Mucosa of descending colon (tissue), 3 donors: Measurements from ENCODE around the gene EVPLL. TPM values are rescaled to one million over a fixed set of nuclear protein-coding genes. Genes with fewer than 3 reads are reported as not detected.
A peak's percentile ranks its signal among the peaks of the same experiment; 100 is the strongest.
"Not testable (repeated sequence)": the region's sequence is repeated elsewhere in the genome, so short reads cannot be mapped to it uniquely, and the experiment has no call there.

Source experiments
- ATAC-seq: fragments of 200-7000 bp; cut with Tn5 transposase; one replicate; pipeline ENCODE4 v1.9.1; 2020; ENCODE audit warnings: mild to moderate bottlenecking, moderate library complexity
- DNase-seq, 3 donors: peaks; one replicate each; pipeline ENCODE4 v3.0.0-alpha.2; 2020
- H3K36me3 ChIP-seq: fragments of 200-600 bp; one replicate; pipeline ENCODE4 v1.8.0; 2021; ENCODE audit warnings: low read depth, mild to moderate bottlenecking
- H3K4me1 ChIP-seq: fragments of 200-600 bp; one replicate; pipeline ENCODE4 v1.8.0; 2021; ENCODE audit warnings: low read depth, mild to moderate bottlenecking
- H3K4me3 ChIP-seq: fragments of 200-600 bp; one replicate; pipeline ENCODE4 v1.8.0; 2021; ENCODE audit warnings: mild to moderate bottlenecking
- H3K9me3 ChIP-seq: fragments of 200-600 bp; one replicate; pipeline ENCODE4 v1.8.0; 2021; ENCODE audit warnings: mild to moderate bottlenecking
- intact Hi-C, 2 donors: fragments of 100-400 bp; cut with DNase I in 1 of 2; cut with micrococcal nuclease in 1 of 2; formaldehyde crosslinking; loops; one replicate each; pipeline versions ENCODE4 v1.11.0 to v1.11.1; 2022; cut with DNase I, micrococcal nuclease
- total RNA-seq, 3 donors: library from RNA; stranded (reverse); fragmentation: NEBNext Ultra II Directional in 2 of 3; extraction: Animal tissue kit (Norgen Biotek cat#: 25700) in 2 of 3; gene quantifications; one replicate each; pipeline versions ENCODE4 v1.2.1 to v1.2.4, GENCODE V29; 2021 to 2023
- TF ChIP-seq, protein P1 (sequence below): fragments of 200-600 bp; IDR thresholded peaks from one replicate; pipeline ENCODE4 v1.8.0; 2022; ENCODE audit warnings: antibody characterized with exemption, mild to moderate bottlenecking
- donor health status: DM: no; HTN: no; CAD: no; lungs with moderate emphysema.
- donor health status: DM: no; HTN: no; CAD: no.
- donor health status: DM: no; HTN: yes; CAD: no.

The EVPLL gene
- total RNA-seq, 3 donors from 2014 or later = 0.13 to 0.23 TPM; not detected in 1

DNA sequence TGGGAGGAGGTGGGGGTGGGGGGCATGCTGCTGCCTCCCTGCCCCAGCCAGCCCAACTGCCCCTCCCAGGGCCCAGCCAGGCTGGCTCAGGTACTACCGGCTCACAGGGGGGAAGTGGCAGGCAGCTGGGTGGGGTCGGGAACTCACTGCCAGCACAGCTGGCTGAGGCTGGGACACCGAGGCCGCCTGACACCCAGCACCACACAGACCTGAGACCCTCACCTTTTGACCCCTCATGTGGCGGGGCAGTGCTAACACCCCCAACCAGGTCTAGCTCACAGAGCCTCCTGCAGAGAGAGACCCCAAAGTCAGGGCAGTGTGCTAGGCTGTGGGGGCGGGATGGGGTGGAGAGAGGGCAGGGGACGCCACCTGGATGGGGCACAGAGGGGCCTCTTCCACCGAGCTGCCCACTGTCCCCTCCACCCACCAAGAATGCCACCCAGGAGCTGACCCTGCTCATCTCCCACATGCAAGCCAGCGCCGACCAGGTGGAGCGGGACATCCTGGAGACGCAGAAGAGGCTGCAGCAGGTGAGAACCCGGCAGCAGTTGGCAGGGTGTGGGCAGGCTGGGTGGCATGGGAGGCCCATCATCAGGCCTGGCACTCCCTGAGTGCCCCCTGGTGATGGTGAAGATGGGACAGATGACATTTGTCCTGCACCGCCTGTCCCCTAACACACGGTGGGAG, 3.0 kb downstream of the EVPLL start:
- Histone ChIP-seq H3K4me3 (no peak overlapping the region), H3K4me1 (peaks cover 13% of the 10 kb centered on the region), H3K36me3 (no peaks in the 10 kb centered on the region), H3K9me3 (no peaks in the 10 kb centered on the region)
- intact Hi-C loops = no loop called here
- DNase-seq (no peak), ATAC-seq (no peak)
- TF ChIP-seq, protein P1, sequence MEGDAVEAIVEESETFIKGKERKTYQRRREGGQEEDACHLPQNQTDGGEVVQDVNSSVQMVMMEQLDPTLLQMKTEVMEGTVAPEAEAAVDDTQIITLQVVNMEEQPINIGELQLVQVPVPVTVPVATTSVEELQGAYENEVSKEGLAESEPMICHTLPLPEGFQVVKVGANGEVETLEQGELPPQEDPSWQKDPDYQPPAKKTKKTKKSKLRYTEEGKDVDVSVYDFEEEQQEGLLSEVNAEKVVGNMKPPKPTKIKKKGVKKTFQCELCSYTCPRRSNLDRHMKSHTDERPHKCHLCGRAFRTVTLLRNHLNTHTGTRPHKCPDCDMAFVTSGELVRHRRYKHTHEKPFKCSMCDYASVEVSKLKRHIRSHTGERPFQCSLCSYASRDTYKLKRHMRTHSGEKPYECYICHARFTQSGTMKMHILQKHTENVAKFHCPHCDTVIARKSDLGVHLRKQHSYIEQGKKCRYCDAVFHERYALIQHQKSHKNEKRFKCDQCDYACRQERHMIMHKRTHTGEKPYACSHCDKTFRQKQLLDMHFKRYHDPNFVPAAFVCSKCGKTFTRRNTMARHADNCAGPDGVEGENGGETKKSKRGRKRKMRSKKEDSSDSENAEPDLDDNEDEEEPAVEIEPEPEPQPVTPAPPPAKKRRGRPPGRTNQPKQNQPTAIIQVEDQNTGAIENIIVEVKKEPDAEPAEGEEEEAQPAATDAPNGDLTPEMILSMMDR = no peak

DNA sequence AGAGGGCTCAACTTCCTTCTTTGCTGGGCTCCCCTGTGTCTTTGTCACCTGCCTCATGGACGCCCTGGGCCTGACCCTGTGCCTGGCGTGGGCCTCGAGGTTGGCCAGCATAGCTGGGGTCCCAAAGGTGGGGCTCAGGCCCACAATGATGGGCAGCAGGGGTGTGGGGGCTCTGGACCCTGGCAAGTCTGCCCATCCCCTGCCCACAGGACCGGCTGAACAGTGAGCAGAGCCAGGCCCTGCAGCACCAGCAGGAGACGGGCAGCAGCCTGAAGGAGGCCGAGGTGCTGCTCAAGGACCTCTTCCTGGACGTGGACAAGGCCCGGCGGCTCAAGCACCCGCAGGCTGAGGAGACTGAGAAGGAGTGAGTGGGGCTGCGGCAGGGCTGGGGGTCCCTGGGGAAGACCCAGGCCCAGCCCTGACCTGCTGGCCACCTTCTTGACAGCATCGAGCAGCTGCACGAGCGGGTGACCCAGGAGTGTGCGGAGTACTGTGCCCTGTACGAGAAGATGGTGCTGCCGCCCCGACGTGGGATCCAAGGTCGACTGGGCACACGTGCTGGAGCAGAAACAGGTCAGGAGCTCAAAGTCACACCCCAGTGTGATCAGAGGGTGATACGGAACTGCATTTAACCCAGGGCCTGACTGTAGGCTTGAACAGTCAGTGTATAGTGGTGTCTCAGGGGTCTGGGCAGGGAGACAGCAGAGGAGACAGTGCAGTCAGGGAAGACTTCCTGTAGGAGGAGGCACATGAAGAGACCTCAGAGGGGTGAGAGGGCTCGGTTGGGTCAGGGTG, 3.8 kb downstream of the EVPLL start:
- intact Hi-C loops = no loop called here
- no peak for ATAC-seq
- DNase-seq = no peak
- TF ChIP-seq, protein P1 = no peak
- H3K9me3 ChIP-seq = no peaks in the 10 kb centered on the region
- H3K4me3 ChIP-seq = no peak overlapping the region
- H3K4me1 ChIP-seq = peaks cover 13% of the 10 kb centered on the region
- H3K36me3 ChIP-seq = no peaks in the 10 kb centered on the region

DNA sequence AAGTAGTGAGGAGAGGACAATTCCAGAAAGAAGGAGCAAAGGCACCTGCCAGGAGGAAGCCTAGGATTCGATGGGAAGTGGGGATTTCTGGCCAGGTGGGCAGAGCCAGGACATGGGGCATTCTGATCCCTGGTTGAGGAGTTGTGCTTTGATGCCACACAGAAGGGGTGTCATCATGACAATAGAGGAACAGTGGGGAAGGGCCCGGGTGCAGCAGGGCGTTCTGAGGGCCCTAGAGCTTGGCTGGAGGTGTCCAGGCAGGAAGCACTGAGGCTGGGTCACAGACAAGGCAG, 4.3 kb downstream of the EVPLL start:
- Histone ChIP-seq H3K36me3 (no peaks in the 10 kb centered on the region), H3K4me1 (peaks cover 13% of the 10 kb centered on the region), H3K4me3 (no peak overlapping the region), H3K9me3 (no peaks in the 10 kb centered on the region)
- DNase-seq (no peak), ATAC-seq (no peak)
- intact Hi-C loops = no loop called here
- TF ChIP-seq, protein P1 = no peak

DNA sequence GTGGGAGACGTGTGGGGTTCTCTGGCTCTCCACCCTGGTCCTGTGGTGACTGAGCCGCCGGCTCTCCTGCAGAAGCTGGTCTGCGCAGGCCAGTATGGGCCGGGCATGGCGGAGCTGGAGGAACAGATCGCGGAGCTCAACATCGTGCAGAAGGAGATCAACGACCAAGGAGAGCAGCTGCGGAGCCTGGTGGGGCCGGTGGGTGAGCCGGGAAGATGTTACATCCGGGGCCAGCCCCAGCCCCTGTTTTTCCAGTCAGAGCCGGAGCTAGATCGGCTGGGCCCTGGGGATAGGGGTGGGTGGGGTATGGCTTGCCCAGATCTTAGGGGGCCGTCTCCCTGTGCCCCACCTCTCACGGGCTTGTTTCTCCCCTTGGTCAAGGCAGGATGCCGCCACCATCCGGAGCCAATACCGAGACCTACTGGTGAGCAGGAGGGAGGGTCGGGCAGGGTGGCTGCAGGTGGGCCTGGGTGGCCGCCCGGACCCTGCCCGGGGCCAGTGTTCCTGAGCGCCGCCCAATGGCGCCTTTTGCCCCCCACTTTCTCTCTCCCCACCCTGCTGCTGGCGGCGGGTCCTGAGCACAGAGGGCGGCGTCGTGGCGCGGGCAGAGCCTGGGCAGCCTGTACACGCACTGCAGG, 5.0 kb downstream of the EVPLL start:
- TF ChIP-seq, protein P1 = no peak
- intact Hi-C loops = no loop called here
- H3K36me3 ChIP-seq = no peaks in the 10 kb centered on the region
- peaks cover 9% of the 10 kb centered on the region for H3K4me1 ChIP-seq
- H3K9me3 ChIP-seq = no peaks in the 10 kb centered on the region
- DNase-seq (no peak), ATAC-seq (no peak)
- no peak overlapping the region for H3K4me3 ChIP-seq

DNA sequence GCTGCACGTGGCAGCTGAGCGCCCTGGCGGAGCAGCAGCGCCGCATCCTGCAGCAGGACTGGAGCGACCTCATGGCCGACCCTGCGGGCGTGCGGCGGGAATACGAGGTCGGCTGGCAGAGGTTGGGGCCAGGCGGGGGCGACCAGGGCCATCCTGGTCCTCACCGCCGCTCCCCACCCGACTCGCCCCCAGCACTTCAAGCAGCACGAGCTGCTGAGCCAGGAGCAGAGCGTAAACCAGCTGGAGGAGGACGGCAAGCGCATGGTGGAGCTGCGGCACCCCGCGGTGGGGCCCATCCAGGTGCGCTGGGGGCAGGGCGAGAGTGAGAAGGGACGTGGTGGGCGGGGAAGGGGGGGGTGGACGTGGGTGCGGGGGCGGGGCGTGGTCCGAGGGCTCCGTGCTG, 5.5 kb downstream of the EVPLL start:
- H3K36me3 ChIP-seq, intact Hi-C loops, H3K4me1 ChIP-seq, ATAC-seq, H3K4me3 ChIP-seq, DNase-seq, H3K9me3 ChIP-seq: not testable (repeated sequence)

DNA sequence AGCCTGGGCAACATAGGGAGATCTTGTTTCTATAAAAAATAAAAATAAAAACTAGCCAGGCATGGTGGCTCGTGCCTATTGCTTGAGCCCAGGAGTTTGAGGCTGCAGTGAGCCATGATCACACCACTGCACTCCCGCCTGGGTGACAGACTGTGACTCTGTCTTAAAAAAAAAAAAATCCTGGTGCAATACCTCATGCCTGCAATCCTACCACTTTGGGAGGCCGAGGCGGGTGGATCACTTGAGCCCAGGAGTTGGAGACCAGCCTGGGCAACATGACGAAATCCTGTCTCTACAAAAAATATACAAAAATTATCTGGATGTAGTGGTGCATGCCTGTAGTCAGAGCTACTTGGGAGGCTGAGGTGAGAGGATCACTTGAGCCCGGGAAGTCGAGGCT, 6.7 kb downstream of the EVPLL start:
- H3K4me1 ChIP-seq, DNase-seq, intact Hi-C loops, H3K4me3 ChIP-seq, H3K9me3 ChIP-seq, ATAC-seq, H3K36me3 ChIP-seq: not testable (repeated sequence)

DNA sequence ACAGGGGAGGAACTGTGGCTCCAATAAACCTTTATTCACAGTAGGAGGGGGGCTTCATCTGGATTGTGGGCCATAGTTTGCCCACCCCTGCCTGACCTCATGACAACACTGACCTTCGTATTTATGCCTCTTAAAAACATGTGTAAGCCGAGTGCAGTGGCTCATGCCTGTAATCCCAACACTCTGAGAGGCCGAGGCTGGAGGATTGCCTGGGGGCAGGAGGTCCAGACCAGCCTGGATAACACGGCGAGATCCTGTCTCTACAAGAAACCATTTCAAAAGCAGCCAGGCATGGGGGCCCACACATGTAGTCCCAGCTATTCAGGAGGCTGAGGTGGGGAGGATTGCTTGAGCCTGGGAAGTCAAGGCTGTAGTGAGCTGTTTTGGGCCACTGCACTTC, 10.0 kb downstream of the EVPLL start:
- H3K4me1 ChIP-seq, ATAC-seq, DNase-seq, H3K9me3 ChIP-seq, intact Hi-C loops, H3K36me3 ChIP-seq, H3K4me3 ChIP-seq: not testable (repeated sequence)

DNA sequence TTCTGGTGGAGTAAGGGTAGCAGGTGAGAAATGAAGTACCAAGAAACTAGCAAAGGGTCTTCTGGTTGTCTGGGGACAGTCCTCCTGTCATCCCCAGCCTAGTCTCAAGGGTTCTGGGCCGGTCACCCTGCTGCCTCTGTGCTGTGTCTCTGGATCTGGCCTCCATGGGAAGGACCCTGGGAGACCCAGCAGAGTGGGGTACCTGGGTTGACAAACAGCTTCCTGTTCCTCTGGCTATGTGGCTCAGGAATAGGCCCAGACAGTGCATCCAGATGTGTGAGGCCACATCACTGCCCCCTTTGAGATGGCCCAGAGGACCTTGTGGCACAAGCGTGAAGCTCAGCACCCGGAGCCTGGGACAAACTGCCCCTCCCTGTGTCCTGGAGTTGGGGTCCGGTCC, 10.7 kb downstream of the EVPLL start:
- DNase-seq, H3K9me3 ChIP-seq, intact Hi-C loops, ATAC-seq, H3K4me3 ChIP-seq, H3K36me3 ChIP-seq, H3K4me1 ChIP-seq: not testable (repeated sequence)

DNA sequence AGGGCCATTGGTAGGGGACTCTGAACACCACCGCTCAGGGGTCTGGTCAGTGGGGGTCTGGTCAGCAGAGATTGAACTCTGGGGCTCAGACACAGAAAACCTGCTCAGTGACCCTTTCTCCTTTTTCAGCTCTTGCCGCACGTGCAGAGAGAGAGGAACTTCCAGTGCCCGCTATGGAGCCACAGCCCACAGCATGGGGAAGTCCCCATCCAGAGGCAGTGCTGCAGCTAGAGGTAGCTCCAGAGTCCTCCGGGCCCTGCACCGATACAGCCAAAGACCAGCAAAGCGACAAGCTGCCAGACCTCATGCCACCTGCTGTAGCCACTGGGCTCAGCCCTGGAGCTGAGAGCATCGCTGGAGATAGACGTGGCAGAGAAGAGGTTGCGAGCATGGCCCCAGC, 11.2 kb downstream of the EVPLL start:
- H3K4me1 ChIP-seq, DNase-seq, H3K36me3 ChIP-seq, H3K9me3 ChIP-seq, intact Hi-C loops, H3K4me3 ChIP-seq: not testable (repeated sequence)
- peak; percentile 36 for ATAC-seq
